ENCODE results near the gene SPIB.

DNA sequence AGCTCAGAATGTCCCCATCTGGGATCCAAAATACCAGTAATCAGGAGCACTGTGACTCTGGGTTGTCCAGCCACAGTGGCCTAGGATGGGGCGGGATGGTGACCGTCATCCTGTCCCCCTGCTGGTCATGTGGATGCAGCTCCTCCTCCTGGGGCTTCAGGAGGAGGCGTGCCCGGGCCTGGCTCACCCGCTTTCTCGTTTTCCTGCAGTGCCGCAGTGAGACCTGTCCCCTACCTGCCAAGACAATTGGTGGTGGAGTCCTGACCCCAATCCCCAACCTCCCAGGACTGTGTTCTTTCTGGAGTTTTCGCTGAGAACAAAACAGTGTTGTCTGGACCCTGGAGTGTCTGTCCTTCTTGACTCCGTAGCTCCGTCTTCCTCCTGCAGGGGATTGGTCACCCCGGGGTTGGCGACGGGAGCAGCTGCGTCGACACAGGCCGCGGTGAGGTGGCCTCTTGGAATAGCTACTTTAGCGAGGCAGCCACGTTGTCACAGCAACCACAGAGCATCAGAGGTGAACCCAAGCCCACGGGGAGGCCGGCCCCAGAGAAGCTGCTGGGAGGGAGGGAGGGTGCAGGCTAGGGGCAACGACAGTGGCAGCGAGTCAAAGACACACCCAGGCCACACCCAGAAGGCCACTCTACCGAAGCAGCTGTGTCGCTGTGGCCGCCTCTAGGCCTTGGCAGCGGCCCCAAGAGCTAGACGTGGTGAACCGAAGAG is 47.4 kb downstream of the SPIB start:
- TF ChIP-seq YY1 (IDR thresholded peaks at IDR 0.05), result no peak
- TF ChIP-seq, protein P1, sequence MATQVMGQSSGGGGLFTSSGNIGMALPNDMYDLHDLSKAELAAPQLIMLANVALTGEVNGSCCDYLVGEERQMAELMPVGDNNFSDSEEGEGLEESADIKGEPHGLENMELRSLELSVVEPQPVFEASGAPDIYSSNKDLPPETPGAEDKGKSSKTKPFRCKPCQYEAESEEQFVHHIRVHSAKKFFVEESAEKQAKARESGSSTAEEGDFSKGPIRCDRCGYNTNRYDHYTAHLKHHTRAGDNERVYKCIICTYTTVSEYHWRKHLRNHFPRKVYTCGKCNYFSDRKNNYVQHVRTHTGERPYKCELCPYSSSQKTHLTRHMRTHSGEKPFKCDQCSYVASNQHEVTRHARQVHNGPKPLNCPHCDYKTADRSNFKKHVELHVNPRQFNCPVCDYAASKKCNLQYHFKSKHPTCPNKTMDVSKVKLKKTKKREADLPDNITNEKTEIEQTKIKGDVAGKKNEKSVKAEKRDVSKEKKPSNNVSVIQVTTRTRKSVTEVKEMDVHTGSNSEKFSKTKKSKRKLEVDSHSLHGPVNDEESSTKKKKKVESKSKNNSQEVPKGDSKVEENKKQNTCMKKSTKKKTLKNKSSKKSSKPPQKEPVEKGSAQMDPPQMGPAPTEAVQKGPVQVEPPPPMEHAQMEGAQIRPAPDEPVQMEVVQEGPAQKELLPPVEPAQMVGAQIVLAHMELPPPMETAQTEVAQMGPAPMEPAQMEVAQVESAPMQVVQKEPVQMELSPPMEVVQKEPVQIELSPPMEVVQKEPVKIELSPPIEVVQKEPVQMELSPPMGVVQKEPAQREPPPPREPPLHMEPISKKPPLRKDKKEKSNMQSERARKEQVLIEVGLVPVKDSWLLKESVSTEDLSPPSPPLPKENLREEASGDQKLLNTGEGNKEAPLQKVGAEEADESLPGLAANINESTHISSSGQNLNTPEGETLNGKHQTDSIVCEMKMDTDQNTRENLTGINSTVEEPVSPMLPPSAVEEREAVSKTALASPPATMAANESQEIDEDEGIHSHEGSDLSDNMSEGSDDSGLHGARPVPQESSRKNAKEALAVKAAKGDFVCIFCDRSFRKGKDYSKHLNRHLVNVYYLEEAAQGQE (IDR thresholded peaks at IDR 0.05), result no peak
- TF ChIP-seq, protein P2, sequence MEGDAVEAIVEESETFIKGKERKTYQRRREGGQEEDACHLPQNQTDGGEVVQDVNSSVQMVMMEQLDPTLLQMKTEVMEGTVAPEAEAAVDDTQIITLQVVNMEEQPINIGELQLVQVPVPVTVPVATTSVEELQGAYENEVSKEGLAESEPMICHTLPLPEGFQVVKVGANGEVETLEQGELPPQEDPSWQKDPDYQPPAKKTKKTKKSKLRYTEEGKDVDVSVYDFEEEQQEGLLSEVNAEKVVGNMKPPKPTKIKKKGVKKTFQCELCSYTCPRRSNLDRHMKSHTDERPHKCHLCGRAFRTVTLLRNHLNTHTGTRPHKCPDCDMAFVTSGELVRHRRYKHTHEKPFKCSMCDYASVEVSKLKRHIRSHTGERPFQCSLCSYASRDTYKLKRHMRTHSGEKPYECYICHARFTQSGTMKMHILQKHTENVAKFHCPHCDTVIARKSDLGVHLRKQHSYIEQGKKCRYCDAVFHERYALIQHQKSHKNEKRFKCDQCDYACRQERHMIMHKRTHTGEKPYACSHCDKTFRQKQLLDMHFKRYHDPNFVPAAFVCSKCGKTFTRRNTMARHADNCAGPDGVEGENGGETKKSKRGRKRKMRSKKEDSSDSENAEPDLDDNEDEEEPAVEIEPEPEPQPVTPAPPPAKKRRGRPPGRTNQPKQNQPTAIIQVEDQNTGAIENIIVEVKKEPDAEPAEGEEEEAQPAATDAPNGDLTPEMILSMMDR (IDR thresholded peaks at IDR 0.05; ENCODE audit: low read depth, low read length, missing input control), result no peak

Measured in liver (tissue), 2 donors.